ENCODE measurements around the gene SLC44A1. TPM values are rescaled to one million over a fixed set of nuclear protein-coding genes. Genes with fewer than 3 reads are reported as not detected.

Gene SLC44A1
- total RNA-seq, 1 donor from 2014 or later = 55.2 TPM

DNA sequence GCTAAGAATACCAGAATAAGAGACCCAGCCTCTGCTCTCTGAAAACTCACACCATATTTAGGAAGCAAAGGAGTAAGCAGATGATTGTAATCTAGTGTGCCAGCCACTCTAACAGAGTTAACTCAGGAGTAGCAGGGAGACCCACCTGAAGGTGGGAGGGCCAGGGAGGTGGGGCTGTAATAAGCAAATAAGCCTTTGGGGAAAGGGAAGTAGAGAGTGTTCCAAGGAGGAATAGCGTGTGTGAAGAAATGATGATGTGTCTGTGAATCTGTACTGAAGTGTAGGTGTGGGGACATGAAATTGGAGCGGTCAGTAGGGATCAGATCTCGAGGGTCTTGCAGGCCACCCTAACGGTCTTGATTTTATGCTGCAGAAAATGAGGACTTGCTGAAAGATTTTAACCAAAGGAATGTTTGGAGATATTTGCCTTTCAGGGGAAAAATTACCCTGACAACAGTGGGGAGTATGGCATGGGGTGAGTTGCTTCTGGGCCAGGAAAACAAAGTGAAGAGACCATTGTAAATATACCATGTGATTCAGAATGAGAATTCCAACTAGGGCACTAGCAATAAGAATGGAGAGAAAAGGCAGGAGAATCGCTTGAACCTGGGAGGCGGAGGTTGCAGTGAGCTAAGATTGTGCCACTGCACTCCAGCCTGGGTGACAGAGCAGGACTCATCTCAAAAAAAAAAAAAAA is 159.2 kb downstream of the SLC44A1 start:
- no peaks in the 10 kb centered on the region for H3K27me3 ChIP-seq (ENCODE audit: low read depth)
- DNase-seq (no peak), ATAC-seq (no peak)
- H3K4me3 ChIP-seq = no peak overlapping the region
- no peak overlapping the region for H3K27ac ChIP-seq
- no peaks in the 10 kb centered on the region for H3K4me1 ChIP-seq
- intact Hi-C loops (cut with DNase I) = loop anchor here (10.0 kb wide), 1 partner anchor 239 kb away; no protein-coding TSS in a partner anchor
- no peaks in the 10 kb centered on the region for H3K9me3 ChIP-seq
- TF ChIP-seq, protein P1, sequence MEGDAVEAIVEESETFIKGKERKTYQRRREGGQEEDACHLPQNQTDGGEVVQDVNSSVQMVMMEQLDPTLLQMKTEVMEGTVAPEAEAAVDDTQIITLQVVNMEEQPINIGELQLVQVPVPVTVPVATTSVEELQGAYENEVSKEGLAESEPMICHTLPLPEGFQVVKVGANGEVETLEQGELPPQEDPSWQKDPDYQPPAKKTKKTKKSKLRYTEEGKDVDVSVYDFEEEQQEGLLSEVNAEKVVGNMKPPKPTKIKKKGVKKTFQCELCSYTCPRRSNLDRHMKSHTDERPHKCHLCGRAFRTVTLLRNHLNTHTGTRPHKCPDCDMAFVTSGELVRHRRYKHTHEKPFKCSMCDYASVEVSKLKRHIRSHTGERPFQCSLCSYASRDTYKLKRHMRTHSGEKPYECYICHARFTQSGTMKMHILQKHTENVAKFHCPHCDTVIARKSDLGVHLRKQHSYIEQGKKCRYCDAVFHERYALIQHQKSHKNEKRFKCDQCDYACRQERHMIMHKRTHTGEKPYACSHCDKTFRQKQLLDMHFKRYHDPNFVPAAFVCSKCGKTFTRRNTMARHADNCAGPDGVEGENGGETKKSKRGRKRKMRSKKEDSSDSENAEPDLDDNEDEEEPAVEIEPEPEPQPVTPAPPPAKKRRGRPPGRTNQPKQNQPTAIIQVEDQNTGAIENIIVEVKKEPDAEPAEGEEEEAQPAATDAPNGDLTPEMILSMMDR (IDR thresholded peaks at IDR 0.05) = no peak
- H3K36me3 ChIP-seq = no peaks in the 10 kb centered on the region

GRCh38 chr9:105405514-105406131 is 161.2 kb downstream of the SLC44A1 start:
- peaks cover 8% of the 10 kb centered on the region for H3K9me3 ChIP-seq
- H3K36me3 ChIP-seq = no peaks in the 10 kb centered on the region
- intact Hi-C loops (cut with DNase I) = loop anchor here (10.0 kb wide), 1 partner anchor 241 kb away; no protein-coding TSS in a partner anchor
- no peak overlapping the region for H3K27ac ChIP-seq
- no peaks in the 10 kb centered on the region for H3K4me1 ChIP-seq
- H3K27me3 ChIP-seq (ENCODE audit: low read depth) = no peaks in the 10 kb centered on the region
- TF ChIP-seq, protein P1 (IDR thresholded peaks at IDR 0.05) = no peak
- DNase-seq (no peak), ATAC-seq (peak; percentile 30 to 31)
- no peak overlapping the region for H3K4me3 ChIP-seq

GRCh38 chr9:105406369-105406768 is 161.9 kb downstream of the SLC44A1 start:
- H3K36me3 ChIP-seq = no peaks in the 10 kb centered on the region
- H3K27me3 ChIP-seq (ENCODE audit: low read depth) = no peaks in the 10 kb centered on the region
- no peak overlapping the region for H3K4me3 ChIP-seq
- no peaks in the 10 kb centered on the region for H3K4me1 ChIP-seq
- H3K27ac ChIP-seq = no peak overlapping the region
- DNase-seq = no peak
- TF ChIP-seq, protein P1 (IDR thresholded peaks at IDR 0.05) = no peak
- H3K9me3 ChIP-seq = peaks cover 8% of the 10 kb centered on the region
- intact Hi-C loops (cut with DNase I) = loop anchor here (10.0 kb wide), 1 partner anchor 242 kb away; no protein-coding TSS in a partner anchor
- ATAC-seq = no peak

DNA sequence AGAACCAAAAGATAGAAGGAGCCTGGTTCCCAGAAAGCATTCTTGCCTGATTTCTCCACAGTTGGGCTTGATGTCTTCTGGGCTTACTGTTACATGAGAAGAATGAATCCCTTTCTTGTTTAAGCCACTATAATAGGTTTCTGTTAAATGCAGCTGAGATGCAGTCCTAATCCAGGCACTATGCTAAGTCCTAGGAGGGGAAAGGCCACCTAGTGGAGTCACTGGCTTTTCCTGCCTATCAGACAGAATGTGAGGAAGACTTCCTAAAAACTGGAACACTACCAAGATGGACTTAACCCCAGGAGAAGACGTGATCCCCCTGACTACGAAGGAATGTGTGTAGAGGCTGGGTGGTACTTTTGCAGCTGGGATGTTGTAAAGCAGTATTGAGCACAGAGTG is 169.1 kb downstream of the SLC44A1 start:
- Histone ChIP-seq H3K36me3 (no peaks in the 10 kb centered on the region), H3K4me1 (peaks cover 4% of the 10 kb centered on the region), H3K27ac (no peak overlapping the region), H3K4me3 (no peak overlapping the region), H3K27me3 (ENCODE audit: low read depth) (no peaks in the 10 kb centered on the region), H3K9me3 (peaks cover 8% of the 10 kb centered on the region)
- ATAC-seq = peak; percentile 32 to 39
- intact Hi-C loops (cut with DNase I) = no loop called here
- TF ChIP-seq, protein P1 (IDR thresholded peaks at IDR 0.05) = no peak
- no peak for DNase-seq

DNA sequence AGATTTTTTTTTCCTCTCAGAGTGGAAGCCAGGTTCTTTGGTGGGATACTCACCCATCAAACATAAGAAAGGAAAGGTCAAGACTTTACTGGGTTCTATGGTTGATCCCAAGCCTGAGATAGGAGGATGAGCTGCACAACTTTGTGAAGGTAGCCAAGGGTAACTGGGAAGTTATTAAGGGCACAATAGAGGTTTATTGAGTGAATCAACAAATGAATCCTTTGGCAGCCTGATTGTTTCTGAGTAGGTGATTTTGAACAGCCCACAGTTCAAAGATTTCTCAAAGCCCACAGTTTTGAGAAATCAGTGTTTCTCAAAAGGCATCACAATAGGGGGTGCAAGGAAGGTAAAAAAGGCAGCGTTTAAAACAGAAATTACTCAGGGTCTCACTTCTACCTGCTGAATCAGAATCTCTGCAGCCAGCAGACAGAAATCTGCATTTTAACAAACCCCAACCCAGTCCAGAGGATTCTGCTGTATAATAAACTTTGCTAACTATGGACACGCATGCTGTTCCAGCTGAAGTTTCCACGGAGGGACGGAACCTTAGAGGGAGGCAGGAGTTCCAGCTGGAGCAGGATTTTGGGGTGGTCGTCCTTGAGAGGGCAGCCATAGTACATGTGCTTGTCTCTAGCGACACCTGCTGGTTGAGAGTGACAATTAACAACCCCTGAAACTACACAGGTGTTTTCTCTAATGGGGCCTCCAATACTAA is 170.7 kb downstream of the SLC44A1 start:
- ATAC-seq (peak; percentile 74 to 78), DNase-seq (no peak)
- TF ChIP-seq, protein P1 (IDR thresholded peaks at IDR 0.05) = peak; percentile 83
- no peak overlapping the region for H3K27ac ChIP-seq
- no peaks in the 10 kb centered on the region for H3K36me3 ChIP-seq
- peaks cover 4% of the 10 kb centered on the region for H3K4me1 ChIP-seq
- no peaks in the 10 kb centered on the region for H3K9me3 ChIP-seq
- intact Hi-C loops (cut with DNase I) = no loop called here
- H3K4me3 ChIP-seq = no peak overlapping the region
- H3K27me3 ChIP-seq (ENCODE audit: low read depth) = no peaks in the 10 kb centered on the region
